ENCODE measurements around the gene AK4. TPM values are rescaled to one million over a fixed set of nuclear protein-coding genes. Genes with fewer than 3 reads are reported as not detected.

The AK4 gene
- polyA plus RNA-seq, 1 donor (not counting 4 experiments of a cell fraction or from before 2014, with no cell fraction given), result 90.0 TPM

GRCh38 chr1:65243491-65243890 lies 95.5 kb downstream of the AK4 start:
- Histone ChIP-seq H3K79me2 (ENCODE audit: control insufficient read depth, insufficient read depth, low read length) (no peaks in the 10 kb centered on the region), H3K4me2 (ENCODE audit: control insufficient read depth, extremely low read depth, insufficient read depth, low read depth, low read length) (no peak overlapping the region), H3K9ac (ENCODE audit: control insufficient read depth, extremely low read depth, insufficient read depth, low read length) (no peak overlapping the region), H3K9me1 (ENCODE audit: control insufficient read depth, extremely low read depth, insufficient read depth, low read length) (no peaks in the 10 kb centered on the region), H3K4me3 (ENCODE audit: control insufficient read depth in 2 of 3, extremely low read depth in 1 of 3, insufficient read depth in 2 of 3, low read depth in 1 of 3, low read length in 3 of 3) (no peak overlapping the region), H2AFZ (ENCODE audit: control insufficient read depth, low read length) (no peak overlapping the region), H3K9me3 (ENCODE audit: control insufficient read depth, low read depth, low read length) (no peaks in the 10 kb centered on the region), H4K20me1 (ENCODE audit: control insufficient read depth, extremely low read depth, insufficient read depth, low read length) (no peaks in the 10 kb centered on the region), H3K27me3 (ENCODE audit: control insufficient read depth, extremely low read depth, insufficient read depth, low read length) (no peaks in the 10 kb centered on the region), H3K4me1 (ENCODE audit: control insufficient read depth, extremely low read depth, insufficient read depth, low read length) (peaks cover 12% of the 10 kb centered on the region), H3K36me3 (ENCODE audit: control insufficient read depth in 2 of 2, extremely low read depth in 1 of 2, insufficient read depth in 2 of 2, low read length in 2 of 2) (no peaks in the 10 kb centered on the region), H3K27ac (ENCODE audit: control insufficient read depth, insufficient read depth, low read length) (no peak overlapping the region)
- dilution Hi-C loops (cut with MboI; ENCODE audit: extremely low pct_ligation_motif_present, low sequenced_read_pairs), result no loop called here
- no peak for DNase-seq (ENCODE audit: low read depth, low spot score)
- TF ChIP-seq EZH2 (IDR thresholded peaks at IDR 0.05; ENCODE audit: low read length) (no peak), CTCF (optimal IDR thresholded peaks at IDR 0.05 in 1 of 3, IDR thresholded peaks at IDR 0.05 in 1 of 3, conservative IDR thresholded peaks at IDR 0.05 in 1 of 3; ENCODE audit: extremely low read depth in 1 of 3, insufficient read depth in 2 of 3, low read length in 3 of 3) (no peak)
- no peak for FAIRE-seq

- H4K20me1 ChIP-seq (ENCODE audit: control insufficient read depth, extremely low read depth, insufficient read depth, low read length), result no peaks in the 10 kb centered on the region
- no peaks in the 10 kb centered on the region for H3K9me3 ChIP-seq (ENCODE audit: control insufficient read depth, low read depth, low read length)
- no peak overlapping the region for H3K4me3 ChIP-seq (ENCODE audit: control insufficient read depth in 2 of 3, extremely low read depth in 1 of 3, insufficient read depth in 2 of 3, low read depth in 1 of 3, low read length in 3 of 3)
- no peak overlapping the region for H3K4me2 ChIP-seq (ENCODE audit: control insufficient read depth, extremely low read depth, insufficient read depth, low read depth, low read length)
- no peak overlapping the region for H3K27ac ChIP-seq (ENCODE audit: control insufficient read depth, insufficient read depth, low read length)
- TF ChIP-seq EZH2 (IDR thresholded peaks at IDR 0.05; ENCODE audit: low read length), result no peak
- no peak for TF ChIP-seq CTCF (optimal IDR thresholded peaks at IDR 0.05 in 1 of 3, IDR thresholded peaks at IDR 0.05 in 1 of 3, conservative IDR thresholded peaks at IDR 0.05 in 1 of 3; ENCODE audit: extremely low read depth in 1 of 3, insufficient read depth in 2 of 3, low read length in 3 of 3)
- dilution Hi-C loops (cut with MboI; ENCODE audit: extremely low pct_ligation_motif_present, low sequenced_read_pairs), result no loop called here
- H3K27me3 ChIP-seq (ENCODE audit: control insufficient read depth, extremely low read depth, insufficient read depth, low read length), result no peaks in the 10 kb centered on the region
- H3K36me3 ChIP-seq (ENCODE audit: control insufficient read depth in 2 of 2, extremely low read depth in 1 of 2, insufficient read depth in 2 of 2, low read length in 2 of 2), result no peaks in the 10 kb centered on the region
- DNase-seq (ENCODE audit: low read depth, low spot score) (no peak), FAIRE-seq (no peak)
- H2AFZ ChIP-seq (ENCODE audit: control insufficient read depth, low read length), result no peak overlapping the region
- H3K9ac ChIP-seq (ENCODE audit: control insufficient read depth, extremely low read depth, insufficient read depth, low read length), result no peak overlapping the region
- no peaks in the 10 kb centered on the region for H3K79me2 ChIP-seq (ENCODE audit: control insufficient read depth, insufficient read depth, low read length)
- peaks cover 12% of the 10 kb centered on the region for H3K4me1 ChIP-seq (ENCODE audit: control insufficient read depth, extremely low read depth, insufficient read depth, low read length)
- no peaks in the 10 kb centered on the region for H3K9me1 ChIP-seq (ENCODE audit: control insufficient read depth, extremely low read depth, insufficient read depth, low read length)
These were observed 97.3 kb downstream of the AK4 start for GRCh38 chr1:65245295-65245694.

Measured in keratinocyte (primary cell).